H1 (cell line): ENCODE results near the gene CEACAM8.

Experiments used
- BCL11A ChIP-seq, 2 experiments: IDR thresholded peaks; one replicate each; pipeline ENCODE4 v1.6.1; 2011; ENCODE audit warnings: low read depth in 2 of 2, low read length in 2 of 2, mild to moderate bottlenecking in 2 of 2
- EP300 ChIP-seq, 2 experiments: IDR thresholded peaks; 1 replicate in 1 of 2; 2 replicates in 1 of 2; pipeline ENCODE4 v1.6.1; 2011 to 2012; ENCODE audit warnings: low read depth in 2 of 2, low read length in 2 of 2, mild to moderate bottlenecking in 2 of 2, borderline replicate concordance in 1 of 2, inconsistent platforms in 1 of 2, moderate library complexity in 1 of 2
- POLR2A ChIP-seq, 2 experiments: IDR thresholded peaks; 1 replicate in 1 of 2; 2 replicates in 1 of 2; pipeline ENCODE4 v1.6.1; 2011; ENCODE audit warnings: low read depth in 2 of 2, low read length in 2 of 2, mild to moderate bottlenecking in 2 of 2; ENCODE audit errors: control extremely low read depth in 1 of 2
- TCF12 ChIP-seq: IDR thresholded peaks from 2 replicates; pipeline ENCODE4 v1.6.1; 2011; ENCODE audit warnings: low read depth, mild to moderate bottlenecking, low read length
- YY1 ChIP-seq: IDR thresholded peaks from 2 replicates; pipeline ENCODE4 v1.6.1; 2011; ENCODE audit warnings: low read depth, mild to moderate bottlenecking, low read length
- TF ChIP-seq, protein P1 (sequence below), 3 experiments: IDR thresholded peaks; 1 replicate in 2 of 3; 2 replicates in 1 of 3; pipeline versions ENCODE4 v1.5.1 to v1.6.1; 2011; ENCODE audit warnings: low read length in 3 of 3, mild to moderate bottlenecking in 3 of 3, inconsistent platforms in 2 of 3, low read depth in 1 of 3, moderate library complexity in 1 of 3; ENCODE audit not compliant: insufficient read depth in 1 of 3; ENCODE audit errors: control extremely low read depth in 1 of 3
- TF ChIP-seq, protein P2 (sequence below): IDR thresholded peaks from 2 replicates; pipeline ENCODE4 v1.6.1; 2012; ENCODE audit warnings: inconsistent platforms
- TF ChIP-seq, protein P3 (sequence below): IDR thresholded peaks from 2 replicates; pipeline ENCODE4 v1.6.1; 2011; ENCODE audit warnings: low read depth, mild to moderate bottlenecking, low read length; ENCODE audit not compliant: insufficient read depth

DNA sequence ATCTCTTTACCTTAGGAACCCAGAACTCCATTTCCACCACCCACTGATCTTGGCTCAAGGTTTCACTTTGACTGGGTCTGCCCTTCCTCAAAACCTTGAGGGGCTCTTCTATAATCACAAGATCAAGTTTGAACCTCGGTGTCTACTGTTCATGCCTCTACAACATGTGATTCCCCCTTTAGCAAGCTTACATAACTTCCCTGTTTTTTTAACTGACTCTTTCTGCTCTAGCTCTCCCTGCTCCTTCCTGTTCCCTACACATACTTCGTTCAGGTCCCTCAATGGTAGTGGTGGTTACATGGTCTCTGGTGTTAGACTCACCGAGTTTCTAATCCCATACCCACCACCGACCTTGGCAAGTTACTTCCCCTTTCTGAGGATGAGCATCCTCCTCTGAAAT is 26.7 kb downstream of the CEACAM8 start:
- TF ChIP-seq, protein P1, sequence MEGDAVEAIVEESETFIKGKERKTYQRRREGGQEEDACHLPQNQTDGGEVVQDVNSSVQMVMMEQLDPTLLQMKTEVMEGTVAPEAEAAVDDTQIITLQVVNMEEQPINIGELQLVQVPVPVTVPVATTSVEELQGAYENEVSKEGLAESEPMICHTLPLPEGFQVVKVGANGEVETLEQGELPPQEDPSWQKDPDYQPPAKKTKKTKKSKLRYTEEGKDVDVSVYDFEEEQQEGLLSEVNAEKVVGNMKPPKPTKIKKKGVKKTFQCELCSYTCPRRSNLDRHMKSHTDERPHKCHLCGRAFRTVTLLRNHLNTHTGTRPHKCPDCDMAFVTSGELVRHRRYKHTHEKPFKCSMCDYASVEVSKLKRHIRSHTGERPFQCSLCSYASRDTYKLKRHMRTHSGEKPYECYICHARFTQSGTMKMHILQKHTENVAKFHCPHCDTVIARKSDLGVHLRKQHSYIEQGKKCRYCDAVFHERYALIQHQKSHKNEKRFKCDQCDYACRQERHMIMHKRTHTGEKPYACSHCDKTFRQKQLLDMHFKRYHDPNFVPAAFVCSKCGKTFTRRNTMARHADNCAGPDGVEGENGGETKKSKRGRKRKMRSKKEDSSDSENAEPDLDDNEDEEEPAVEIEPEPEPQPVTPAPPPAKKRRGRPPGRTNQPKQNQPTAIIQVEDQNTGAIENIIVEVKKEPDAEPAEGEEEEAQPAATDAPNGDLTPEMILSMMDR (IDR thresholded peaks at IDR 0.05; ENCODE audit: control extremely low read depth in 1 of 3, insufficient read depth in 1 of 3, low read depth in 1 of 3, low read length in 3 of 3), result no peak
- TF ChIP-seq, protein P2, sequence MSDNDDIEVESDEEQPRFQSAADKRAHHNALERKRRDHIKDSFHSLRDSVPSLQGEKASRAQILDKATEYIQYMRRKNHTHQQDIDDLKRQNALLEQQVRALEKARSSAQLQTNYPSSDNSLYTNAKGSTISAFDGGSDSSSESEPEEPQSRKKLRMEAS, result no peak
- TF ChIP-seq EP300 (IDR thresholded peaks at IDR 0.05; ENCODE audit: borderline replicate concordance in 1 of 2, low read depth in 2 of 2, low read length in 2 of 2) (no peak), TCF12 (no peak), YY1 (no peak), POLR2A (IDR thresholded peaks at IDR 0.05; ENCODE audit: control extremely low read depth in 1 of 2, low read depth in 2 of 2, low read length in 2 of 2) (no peak), BCL11A (IDR thresholded peaks at IDR 0.05; ENCODE audit: low read depth in 2 of 2, low read length in 2 of 2) (no peak)
- TF ChIP-seq, protein P3, sequence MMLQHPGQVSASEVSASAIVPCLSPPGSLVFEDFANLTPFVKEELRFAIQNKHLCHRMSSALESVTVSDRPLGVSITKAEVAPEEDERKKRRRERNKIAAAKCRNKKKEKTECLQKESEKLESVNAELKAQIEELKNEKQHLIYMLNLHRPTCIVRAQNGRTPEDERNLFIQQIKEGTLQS, result no peak
